Ecto neural progenitor cell (in vitro differentiated cells): Measurements from ENCODE around the gene NUS1.
"Not testable (repeated sequence)": the region's sequence is repeated elsewhere in the genome, so short reads cannot be mapped to it uniquely, and the experiment has no call there.

Experiments used
- DNase-seq: peaks from one replicate; pipeline ENCODE4 v3.0.0-alpha.2; 2018; ENCODE audit warnings: low spot score

NUS1 gene

GRCh38 chr6:117718895-117719294 is 43.6 kb downstream of the NUS1 start:
- no peak for DNase-seq

GRCh38 chr6:117721520-117721919 is 46.3 kb downstream of the NUS1 start:
- not testable (repeated sequence) for DNase-seq

DNA sequence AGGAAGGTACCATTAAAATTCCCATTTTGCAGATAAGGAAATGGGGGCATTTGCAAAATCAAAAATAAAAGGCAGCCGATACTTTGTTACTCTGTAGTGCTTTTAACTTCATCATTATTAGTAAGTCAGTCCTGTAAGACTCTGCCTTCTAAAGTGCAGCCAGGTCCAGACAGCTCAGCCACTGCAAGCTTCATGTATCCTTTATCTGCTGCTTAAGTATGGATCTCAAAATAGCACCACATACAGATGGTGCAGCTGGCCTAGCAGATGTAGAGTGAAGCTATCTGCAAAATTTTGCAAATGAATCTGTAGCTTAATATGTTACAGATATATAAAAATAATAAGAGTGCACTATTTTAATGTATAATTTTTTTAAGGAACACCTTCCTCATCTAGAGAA is 53.4 kb downstream of the NUS1 start:
- DNase-seq, result no peak

GRCh38 chr6:117729613-117730012 is 54.3 kb downstream of the NUS1 start:
- DNase-seq, result no peak

- no peak for DNase-seq
Observed at GRCh38 chr6:117733341-117733740, 58.1 kb downstream of the NUS1 start.

GRCh38 chr6:117739869-117740268 is 64.6 kb downstream of the NUS1 start:
- DNase-seq, result no peak

- DNase-seq, result no peak
Observed at GRCh38 chr6:117740605-117741004, 65.3 kb downstream of the NUS1 start.

DNA sequence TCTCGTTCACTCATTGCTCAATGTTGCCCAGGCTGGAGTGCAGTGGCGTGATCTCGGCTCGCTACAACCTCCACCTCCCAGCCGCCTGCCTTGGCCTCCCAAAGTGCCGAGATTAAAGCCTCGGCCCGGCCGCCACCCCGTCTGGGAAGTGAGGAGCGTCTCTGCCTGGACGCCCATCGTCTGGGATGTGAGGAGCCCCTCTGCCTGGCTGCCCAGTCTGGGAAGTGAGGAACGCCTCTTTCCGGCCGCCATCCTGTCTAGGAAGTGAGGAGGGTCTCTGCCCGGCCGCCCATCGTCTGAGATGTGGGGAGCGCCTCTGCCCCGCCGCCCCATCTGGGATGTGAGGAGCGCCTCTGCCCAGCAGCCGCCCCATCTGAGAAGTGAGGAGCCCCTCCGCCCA is 75.4 kb downstream of the NUS1 start:
- DNase-seq, result not testable (repeated sequence)
